ENCODE measurements around the gene CFB. TPM values are rescaled to one million over a fixed set of nuclear protein-coding genes. Genes with fewer than 3 reads are reported as not detected.

Gene CFB
- total RNA-seq, 1 experiment from 2014 or later: 0.31 TPM

DNA sequence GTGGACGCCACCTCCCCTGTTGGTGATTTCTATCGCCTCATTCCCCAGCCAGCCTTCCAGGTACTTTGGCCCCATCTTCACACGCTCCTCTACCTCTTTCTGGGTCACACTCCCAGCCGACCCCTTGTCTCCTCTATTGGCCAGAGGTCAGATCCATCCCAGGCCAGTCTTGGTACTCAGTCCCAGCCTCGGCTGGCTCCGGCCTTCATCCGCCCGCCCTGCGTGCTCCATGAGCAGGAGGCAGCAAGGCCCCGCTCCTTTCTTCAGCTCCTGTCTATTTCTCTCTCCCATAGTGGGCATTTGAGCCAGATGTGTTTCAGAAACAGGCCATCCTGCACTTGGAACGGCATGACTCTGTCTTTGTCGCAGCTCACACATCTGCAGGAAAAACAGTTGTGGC is 15.7 kb downstream of the CFB start:
- Histone ChIP-seq H3K27me3 (ENCODE audit: insufficient read depth, low read length) (no peaks in the 10 kb centered on the region), H3K23me2 (ENCODE audit: insufficient read length, low read depth, low read length, poor library complexity, severe bottlenecking) (peaks cover 10% of the 10 kb centered on the region), H3K4ac (ENCODE audit: low read depth, low read length) (no peak overlapping the region), H4K8ac (replicated peaks; ENCODE audit: insufficient read length, low read depth, low read length) (no peak overlapping the region), H2BK15ac (ENCODE audit: low read depth, low read length) (no peak overlapping the region), H2BK12ac (ENCODE audit: insufficient read length, low read depth, low read length) (no peak overlapping the region), H2BK120ac (ENCODE audit: low read depth, low read length, poor library complexity, severe bottlenecking) (no peak overlapping the region), H4K5ac (ENCODE audit: insufficient read length, low read depth, low read length) (no peak overlapping the region), H4K91ac (ENCODE audit: insufficient read length, low read depth, low read length) (no peak overlapping the region), H3K4me1 (ENCODE audit: insufficient read depth, low read length) (peaks cover 3% of the 10 kb centered on the region; the same call in 1 of the 2 replicates), H3K4me2 (ENCODE audit: insufficient read depth, insufficient read length, low read length) (no peak overlapping the region), H3K56ac (ENCODE audit: insufficient read length, low read depth, low read length) (no peak overlapping the region), H2AK5ac (ENCODE audit: insufficient read length, low read length) (no peak overlapping the region), H2AFZ (ENCODE audit: low read length) (no peak overlapping the region), H3K79me2 (ENCODE audit: insufficient read depth, low read length) (peaks cover 7% of the 10 kb centered on the region), H3K18ac (ENCODE audit: insufficient read length, low read depth, low read length) (no peak overlapping the region), H3K79me1 (ENCODE audit: insufficient read depth, low read depth, low read length, poor library complexity, severe bottlenecking) (peaks cover 3% of the 10 kb centered on the region), H2BK20ac (ENCODE audit: low read depth, low read length, poor library complexity, severe bottlenecking) (no peak overlapping the region), H2BK5ac (ENCODE audit: insufficient read length, low read length) (no peak overlapping the region), H3K9ac (ENCODE audit: extremely low read depth, insufficient read length, low read length) (no peak overlapping the region), H3K27ac (ENCODE audit: insufficient read length, low read depth, low read length) (no peak overlapping the region), H3K9me3 (ENCODE audit: control insufficient read depth, low read depth, low read length) (no peaks in the 10 kb centered on the region), H3T11ph (ENCODE audit: low read length) (no peak overlapping the region), H3K14ac (ENCODE audit: insufficient read depth, low read length) (no peak overlapping the region), H4K20me1 (ENCODE audit: control insufficient read depth, insufficient read depth, insufficient read length) (no peaks in the 10 kb centered on the region), H3K23ac (ENCODE audit: insufficient read length, low read depth, low read length) (no peak overlapping the region)
- H3K4me3 Mint-ChIP-seq: no peak overlapping the region; a peak in 1 of 5 replicates
- H3K4me1 Mint-ChIP-seq: peaks cover 18% of the 10 kb centered on the region in 2 experiments
- DNase-seq: no peak
- H3K27me3 Mint-ChIP-seq (ENCODE audit: low read depth): no peaks in the 10 kb centered on the region; the same call in 1 of the 2 replicates
- no peaks in the 10 kb centered on the region; a peak in 1 of 5 replicates for H3K9me3 Mint-ChIP-seq
- no CpG with 5 or more reads among the region's 12 CpGs for WGBS (ENCODE audit: extremely low coverage, insufficient read length, low lambda C conversion rate)
- H3K27ac Mint-ChIP-seq: peak overlapping the region in 1 of 3 experiments; percentile 49; a peak in 2 of 7 replicates
- TF ChIP-seq, protein P1, sequence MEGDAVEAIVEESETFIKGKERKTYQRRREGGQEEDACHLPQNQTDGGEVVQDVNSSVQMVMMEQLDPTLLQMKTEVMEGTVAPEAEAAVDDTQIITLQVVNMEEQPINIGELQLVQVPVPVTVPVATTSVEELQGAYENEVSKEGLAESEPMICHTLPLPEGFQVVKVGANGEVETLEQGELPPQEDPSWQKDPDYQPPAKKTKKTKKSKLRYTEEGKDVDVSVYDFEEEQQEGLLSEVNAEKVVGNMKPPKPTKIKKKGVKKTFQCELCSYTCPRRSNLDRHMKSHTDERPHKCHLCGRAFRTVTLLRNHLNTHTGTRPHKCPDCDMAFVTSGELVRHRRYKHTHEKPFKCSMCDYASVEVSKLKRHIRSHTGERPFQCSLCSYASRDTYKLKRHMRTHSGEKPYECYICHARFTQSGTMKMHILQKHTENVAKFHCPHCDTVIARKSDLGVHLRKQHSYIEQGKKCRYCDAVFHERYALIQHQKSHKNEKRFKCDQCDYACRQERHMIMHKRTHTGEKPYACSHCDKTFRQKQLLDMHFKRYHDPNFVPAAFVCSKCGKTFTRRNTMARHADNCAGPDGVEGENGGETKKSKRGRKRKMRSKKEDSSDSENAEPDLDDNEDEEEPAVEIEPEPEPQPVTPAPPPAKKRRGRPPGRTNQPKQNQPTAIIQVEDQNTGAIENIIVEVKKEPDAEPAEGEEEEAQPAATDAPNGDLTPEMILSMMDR (conservative IDR thresholded peaks at IDR 0.05): no peak
- H3K36me3 Mint-ChIP-seq (ENCODE audit: insufficient read depth in 1 of 3, low read depth in 3 of 3): peaks cover 28 to 79% (median 71%) of the 10 kb centered on the region in 3 experiments
